Smooth muscle cell (in vitro differentiated cells): Measurements from ENCODE around the gene MOB3A. TPM values are rescaled to one million over a fixed set of nuclear protein-coding genes. Genes with fewer than 3 reads are reported as not detected.

Source experiments
- DNase-seq: peaks from one replicate; lab custom pipeline; 2025; ENCODE audit not compliant: unreplicated experiment; lab: John Stamatoyannopoulos, UW
- H2AFZ ChIP-seq: fragments of 200-600 bp; sonication (generic); 2 replicates; pipeline ENCODE4 v1.6.0; 2016; ENCODE audit warnings: antibody characterized with exemption, low read depth, mild to moderate bottlenecking
- H3F3A ChIP-seq: fragments of 200-600 bp; sonication (generic); 2 replicates; pipeline ENCODE4 v1.6.0; 2017; ENCODE audit warnings: antibody characterized with exemption, low read depth
- H3K27ac ChIP-seq: fragments of 200-600 bp; sonication (generic); 2 replicates; pipeline ENCODE4 v1.5.1; 2016; ENCODE audit warnings: low read depth, mild to moderate bottlenecking
- H3K27me3 ChIP-seq: fragments of 200-600 bp; sonication (generic); 2 replicates; pipeline ENCODE4 v1.6.1; 2016; ENCODE audit warnings: low read depth, mild to moderate bottlenecking
- H3K36me3 ChIP-seq: fragments of 200-600 bp; sonication (generic); 2 replicates; pipeline ENCODE4 v1.5.1; 2016; ENCODE audit warnings: low read depth
- H3K4me1 ChIP-seq: fragments of 200-600 bp; sonication (generic); 2 replicates; pipeline ENCODE4 v1.5.1; 2016; ENCODE audit warnings: low read depth
- H3K4me2 ChIP-seq: fragments of 200-600 bp; sonication (generic); 2 replicates; pipeline ENCODE4 v1.6.0; 2016; ENCODE audit warnings: mild to moderate bottlenecking
- H3K4me3 ChIP-seq: fragments of 200-600 bp; sonication (generic); 2 replicates; pipeline ENCODE4 v1.5.1; 2016; ENCODE audit warnings: mild to moderate bottlenecking
- H3K79me2 ChIP-seq: fragments of 200-600 bp; sonication (generic); 2 replicates; pipeline ENCODE4 v1.6.0; 2016; ENCODE audit warnings: low read depth, mild to moderate bottlenecking
- H3K9ac ChIP-seq: fragments of 200-600 bp; sonication (generic); 2 replicates; pipeline ENCODE4 v1.6.0; 2016; ENCODE audit warnings: low read depth
- H3K9me3 ChIP-seq: fragments of 200-600 bp; sonication (generic); replicated peaks from 2 replicates; pipeline ENCODE4 v1.5.1; 2016; ENCODE audit warnings: low read depth
- H4K20me1 ChIP-seq: fragments of 200-600 bp; sonication (generic); 2 replicates; pipeline ENCODE4 v1.6.0; 2016; ENCODE audit warnings: low read depth
- WGBS: methylation state at CpG from one replicate; pipeline ENCODE4 v1.1.7; 2016; ENCODE audit warnings: low lambda C conversion rate; 5-methylcytosine and 5-hydroxymethylcytosine counted together
- polyA plus RNA-seq: library from polyadenylated mRNA; unstranded; fragments of >200 nt; fragmentation: Nextera tagmentation; extraction: Ambion mirVana; gene quantifications from 2 replicates; pipeline ENCODE4 v1.2.1, GENCODE V29; 2016
- total RNA-seq: library from RNA; depleted of rRNA; stranded (reverse); fragments of >200 nt; gene quantifications from 2 replicates; pipeline ENCODE4 v1.2.3, GENCODE V29; 2014
- TF ChIP-seq, protein P1 (sequence below): fragments of 200-600 bp; sonication (generic); IDR thresholded peaks from 2 replicates; pipeline ENCODE4 v1.5.1; 2017; ENCODE audit warnings: borderline replicate concordance, mild to moderate bottlenecking, antibody characterized with exemption; ENCODE audit not compliant: insufficient read depth, poor library complexity, severe bottlenecking

The MOB3A gene
- total and polyA plus RNA-seq, 2 experiments from 2014 or later: 11.2 to 23.8 TPM

DNA sequence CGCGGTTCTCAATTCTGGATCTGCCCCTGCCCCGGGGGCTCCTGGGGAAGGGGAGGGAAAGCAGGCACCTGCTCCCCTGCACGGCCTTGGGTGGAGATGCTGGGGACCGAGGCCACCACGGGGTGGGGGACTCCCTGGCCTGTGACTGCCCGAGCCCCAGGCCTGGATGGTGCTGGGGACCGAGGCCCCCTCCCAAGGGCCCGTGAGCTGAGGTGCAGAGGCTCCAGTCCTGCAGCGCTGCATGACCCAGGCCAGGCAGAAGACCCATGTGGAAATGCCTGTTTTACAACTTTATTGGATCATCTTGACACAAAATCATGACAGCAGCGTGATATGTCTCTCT, 4.6 kb upstream of the MOB3A start:
- Histone ChIP-seq H3K4me2 (no peak overlapping the region), H3K9ac (no peak overlapping the region), H3K4me1 (peaks cover 6% of the 10 kb centered on the region), H3K9me3 (no peaks in the 10 kb centered on the region), H4K20me1 (peaks cover 69% of the 10 kb centered on the region), H3K27me3 (no peaks in the 10 kb centered on the region), H3F3A (no peaks in the 10 kb centered on the region), H3K4me3 (no peak overlapping the region), H3K36me3 (peaks cover 5% of the 10 kb centered on the region), H3K79me2 (peaks cover 25% of the 10 kb centered on the region), H3K27ac (no peak overlapping the region), H2AFZ (no peak overlapping the region)
- TF ChIP-seq, protein P1, sequence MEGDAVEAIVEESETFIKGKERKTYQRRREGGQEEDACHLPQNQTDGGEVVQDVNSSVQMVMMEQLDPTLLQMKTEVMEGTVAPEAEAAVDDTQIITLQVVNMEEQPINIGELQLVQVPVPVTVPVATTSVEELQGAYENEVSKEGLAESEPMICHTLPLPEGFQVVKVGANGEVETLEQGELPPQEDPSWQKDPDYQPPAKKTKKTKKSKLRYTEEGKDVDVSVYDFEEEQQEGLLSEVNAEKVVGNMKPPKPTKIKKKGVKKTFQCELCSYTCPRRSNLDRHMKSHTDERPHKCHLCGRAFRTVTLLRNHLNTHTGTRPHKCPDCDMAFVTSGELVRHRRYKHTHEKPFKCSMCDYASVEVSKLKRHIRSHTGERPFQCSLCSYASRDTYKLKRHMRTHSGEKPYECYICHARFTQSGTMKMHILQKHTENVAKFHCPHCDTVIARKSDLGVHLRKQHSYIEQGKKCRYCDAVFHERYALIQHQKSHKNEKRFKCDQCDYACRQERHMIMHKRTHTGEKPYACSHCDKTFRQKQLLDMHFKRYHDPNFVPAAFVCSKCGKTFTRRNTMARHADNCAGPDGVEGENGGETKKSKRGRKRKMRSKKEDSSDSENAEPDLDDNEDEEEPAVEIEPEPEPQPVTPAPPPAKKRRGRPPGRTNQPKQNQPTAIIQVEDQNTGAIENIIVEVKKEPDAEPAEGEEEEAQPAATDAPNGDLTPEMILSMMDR: no peak
- 96% methylated on average over 11 of the region's 11 CpGs for WGBS
- no peak for DNase-seq

DNA sequence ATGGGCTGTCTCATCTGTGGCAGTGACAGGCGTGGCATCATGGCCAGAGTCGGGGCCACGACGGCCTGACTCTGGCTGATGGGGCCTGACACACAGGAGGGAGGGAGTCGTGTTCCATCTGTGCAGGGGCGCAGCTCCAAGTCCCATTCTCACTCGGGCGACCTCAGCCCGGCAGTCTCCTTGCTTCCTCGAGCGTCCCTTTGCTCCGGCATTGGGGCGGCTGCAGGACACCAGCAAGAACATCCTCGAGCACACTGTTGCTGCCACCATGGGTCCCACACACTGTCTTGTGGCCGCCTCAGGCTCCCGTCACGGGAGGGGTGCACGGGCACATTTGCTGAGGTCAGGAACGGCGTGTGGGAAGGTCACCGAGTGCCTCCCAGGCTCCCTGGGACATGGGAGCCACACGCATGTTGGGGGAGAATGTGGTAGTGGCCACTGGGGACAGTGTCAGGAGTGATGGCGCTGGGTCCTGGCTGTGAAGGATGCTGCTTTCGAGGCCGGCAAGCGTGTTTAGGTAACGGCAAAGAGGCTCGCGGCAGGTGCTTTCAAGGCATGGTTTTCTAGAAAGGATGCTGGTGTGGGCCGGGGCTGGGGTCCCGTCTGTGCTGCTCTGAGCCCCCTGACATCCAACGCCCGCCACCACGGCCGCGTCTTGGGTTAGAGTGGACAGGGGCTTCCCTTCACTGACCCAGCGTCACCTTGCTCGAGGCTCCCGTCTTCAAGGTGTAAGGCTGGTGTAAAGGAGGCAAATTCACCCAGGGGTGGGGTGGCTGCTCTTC, 4.0 kb upstream of the MOB3A start:
- no peak for DNase-seq
- TF ChIP-seq, protein P1: no peak
- Histone ChIP-seq H3K79me2 (peaks cover 25% of the 10 kb centered on the region), H3K9ac (no peak overlapping the region), H4K20me1 (peaks cover 66% of the 10 kb centered on the region), H3K27ac (no peak overlapping the region), H3K4me1 (peaks cover 8% of the 10 kb centered on the region), H3K36me3 (peaks cover 5% of the 10 kb centered on the region), H3K9me3 (no peaks in the 10 kb centered on the region), H3F3A (no peaks in the 10 kb centered on the region), H2AFZ (no peak overlapping the region), H3K27me3 (no peaks in the 10 kb centered on the region), H3K4me3 (no peak overlapping the region), H3K4me2 (no peak overlapping the region)
- 97% methylated on average over 39 of the region's 39 CpGs for WGBS

DNA sequence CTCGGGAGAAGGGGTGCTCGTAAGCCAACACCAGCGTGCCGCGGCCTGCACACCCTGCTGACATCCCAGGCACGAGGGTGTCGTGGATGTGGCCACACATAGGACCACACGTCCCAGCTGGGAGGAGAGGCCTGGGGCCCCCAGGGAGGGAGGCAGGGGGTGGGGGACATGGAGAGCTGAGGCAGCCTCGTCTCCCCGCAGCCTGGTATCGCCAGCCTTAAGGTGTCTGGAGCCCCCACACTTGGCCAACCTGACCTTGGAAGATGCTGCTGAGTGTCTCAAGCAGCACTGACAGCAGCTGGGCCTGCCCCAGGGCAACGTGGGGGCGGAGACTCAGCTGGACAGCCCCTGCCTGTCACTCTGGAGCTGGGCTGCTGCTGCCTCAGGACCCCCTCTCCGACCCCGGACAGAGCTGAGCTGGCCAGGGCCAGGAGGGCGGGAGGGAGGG, 3.0 kb upstream of the MOB3A start:
- Histone ChIP-seq H2AFZ (no peak overlapping the region), H3K27me3 (no peaks in the 10 kb centered on the region), H4K20me1 (peaks cover 59% of the 10 kb centered on the region), H3K4me2 (no peak overlapping the region), H3K9ac (no peak overlapping the region), H3K9me3 (no peaks in the 10 kb centered on the region), H3K79me2 (peaks cover 23% of the 10 kb centered on the region), H3K36me3 (peaks cover 5% of the 10 kb centered on the region), H3K4me1 (peaks cover 10% of the 10 kb centered on the region), H3K27ac (no peak overlapping the region), H3K4me3 (no peak overlapping the region), H3F3A (no peaks in the 10 kb centered on the region)
- 96% methylated on average over 14 of the region's 16 CpGs for WGBS
- TF ChIP-seq, protein P1: no peak
- no peak for DNase-seq

DNA sequence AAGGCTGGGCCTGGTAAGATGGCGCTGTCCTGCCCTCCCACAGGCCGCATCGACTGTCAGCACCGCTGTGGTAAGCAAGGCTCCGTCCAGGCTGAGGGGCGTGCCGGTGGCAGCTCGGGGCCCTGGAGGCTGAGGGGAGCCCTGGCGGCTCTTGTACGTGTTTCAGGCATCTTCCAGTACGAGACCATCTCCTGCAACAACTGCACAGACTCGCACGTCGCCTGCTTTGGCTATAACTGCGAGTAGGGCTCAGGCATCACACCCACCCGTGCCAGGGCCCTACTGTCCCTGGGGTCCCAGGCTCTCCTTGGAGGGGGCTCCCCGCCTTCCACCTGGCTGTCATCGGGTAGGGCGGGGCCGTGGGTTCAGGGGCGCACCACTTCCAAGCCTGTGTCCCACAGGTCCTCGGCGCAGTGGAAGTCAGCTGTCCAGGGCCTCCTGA, 1.8 kb upstream of the MOB3A start:
- Histone ChIP-seq H3K27ac (no peak overlapping the region), H3K27me3 (no peaks in the 10 kb centered on the region), H3K4me1 (peaks cover 10% of the 10 kb centered on the region), H3F3A (no peaks in the 10 kb centered on the region), H3K79me2 (peaks cover 25% of the 10 kb centered on the region), H3K9me3 (no peaks in the 10 kb centered on the region), H3K4me3 (no peak overlapping the region), H4K20me1 (peaks cover 47% of the 10 kb centered on the region), H2AFZ (no peak overlapping the region), H3K9ac (no peak overlapping the region), H3K4me2 (no peak overlapping the region), H3K36me3 (peaks cover 5% of the 10 kb centered on the region)
- 91% methylated on average over 23 of the region's 23 CpGs for WGBS
- TF ChIP-seq, protein P1: no peak
- no peak for DNase-seq
